SK-N-SH (cell line): ENCODE measurements around the gene CLDN10. TPM values are rescaled to one million over a fixed set of nuclear protein-coding genes. Genes with fewer than 3 reads are reported as not detected.
A peak's percentile ranks its signal among the peaks of the same experiment; 100 is the strongest.
"Not testable (repeated sequence)": the region's sequence is repeated elsewhere in the genome, so short reads cannot be mapped to it uniquely, and the experiment has no call there.

Experiments
- CTCF ChIA-PET: fragments of 300-600, 350-600 bp; formaldehyde crosslinking; extraction: SDS; loops from one replicate; lab custom pipeline; 2021; lab: Yijun Ruan, JAX
- POLR2A ChIA-PET: fragments of 350-600 bp; sonication (Branson Sonifier 250); formaldehyde crosslinking; extraction: SDS; loops from one replicate; lab custom pipeline; 2020; ENCODE audit warnings: antibody characterized with exemption, inconsistent platforms; lab: Yijun Ruan, JAX
- DNase-seq: peaks from one replicate; pipeline ENCODE4 v3.0.0; 2012
- H2AFZ ChIP-seq: fragments of 200-600 bp; sonication (generic); 2 replicates; pipeline ENCODE4 v1.8.1; 2016; ENCODE audit warnings: antibody characterized with exemption, mild to moderate bottlenecking, low read depth
- H3F3A ChIP-seq: fragments of 200-600 bp; sonication (generic); replicated peaks from 2 replicates; pipeline ENCODE3; 2016; ENCODE audit warnings: antibody characterized with exemption, mild to moderate bottlenecking; ENCODE audit not compliant: insufficient read depth
- H3K27ac ChIP-seq, 2 experiments: fragments of 200-500 bp in 1 of 2; fragments of 200-600 bp in 1 of 2; sonication (Bioruptor generic) in 1 of 2; sonication (generic), shearing (Covaris generic) in 1 of 2; 2 replicates each; pipeline versions ENCODE4 v1.5.1 to v1.6.1; 2014 to 2016; ENCODE audit warnings: low read depth in 2 of 2, inconsistent platforms in 1 of 2, low read length in 1 of 2, mild to moderate bottlenecking in 1 of 2, mixed read lengths in 1 of 2
- H3K27me3 ChIP-seq: fragments of 200-600 bp; sonication (generic), shearing (Covaris generic); 2 replicates; pipeline ENCODE4 v1.6.1; 2016; ENCODE audit warnings: mixed run types; ENCODE audit not compliant: insufficient read depth
- H3K36me3 ChIP-seq, 2 experiments: fragments of 200-500 bp in 1 of 2; fragments of 200-600 bp in 1 of 2; sonication (Bioruptor generic) in 1 of 2; sonication (generic) in 1 of 2; replicated peaks in 1 of 2; 2 replicates each; pipeline versions ENCODE3 to v1.5.1; 2014 to 2016; ENCODE audit warnings: low read length in 1 of 2, mild to moderate bottlenecking in 1 of 2; ENCODE audit not compliant: insufficient read depth in 2 of 2, control insufficient read depth in 1 of 2
- H3K4me1 ChIP-seq, 2 experiments: fragments of 200-500 bp in 1 of 2; fragments of 200-600 bp in 1 of 2; sonication (Bioruptor generic) in 1 of 2; sonication (generic), shearing (Covaris generic) in 1 of 2; 2 replicates each; pipeline versions ENCODE4 v1.5.1 to v1.6.1; 2014 to 2016; ENCODE audit warnings: low read depth in 1 of 2, low read length in 1 of 2, mixed run types in 1 of 2; ENCODE audit not compliant: insufficient read depth in 2 of 2, control insufficient read depth in 1 of 2
- H3K4me2 ChIP-seq: fragments of 200-600 bp; sonication (generic), shearing (Covaris generic); 2 replicates; pipeline ENCODE4 v1.6.1; 2017; ENCODE audit warnings: mixed run types
- H3K4me3 ChIP-seq, 2 experiments: fragments of 200-500 bp in 1 of 2; fragments of 200-600 bp in 1 of 2; sonication (Bioruptor generic) in 1 of 2; sonication (generic), shearing (Covaris generic) in 1 of 2; 2 replicates each; pipeline versions ENCODE4 v1.5.1 to v1.8.1; 2014 to 2016; ENCODE audit warnings: low read depth in 2 of 2, inconsistent platforms in 1 of 2, low read length in 1 of 2, mild to moderate bottlenecking in 1 of 2, mixed read lengths in 1 of 2, moderate library complexity in 1 of 2
- H3K79me2 ChIP-seq: fragments of 200-600 bp; sonication (generic); 2 replicates; pipeline ENCODE4 v1.8.1; 2017; ENCODE audit warnings: mild to moderate bottlenecking; ENCODE audit not compliant: insufficient read depth
- H3K9ac ChIP-seq: fragments of 200-600 bp; sonication (generic); 2 replicates; pipeline ENCODE4 v1.6.1; 2017; ENCODE audit warnings: mixed run types
- H3K9me2 ChIP-seq: fragments of 200-600 bp; sonication (generic); 2 replicates; pipeline ENCODE4 v1.6.1; 2017; ENCODE audit warnings: mixed run types
- H3K9me3 ChIP-seq: fragments of 200-600 bp; sonication (generic); 2 replicates; pipeline ENCODE4 v1.6.1; 2017; ENCODE audit warnings: mixed run types, mild to moderate bottlenecking, moderate library complexity
- H4K20me1 ChIP-seq: fragments of 200-600 bp; sonication (generic); 2 replicates; pipeline ENCODE4 v1.6.1; 2017; ENCODE audit warnings: mild to moderate bottlenecking, mixed run types; ENCODE audit not compliant: insufficient read depth
- CTCF ChIP-seq: fragments of 200-600 bp; sonication (generic); IDR thresholded peaks from 2 replicates; pipeline ENCODE4 v1.6.1; 2017; ENCODE audit warnings: antibody characterized with exemption, mild to moderate bottlenecking, moderate library complexity
- FOXM1 ChIP-seq: IDR thresholded peaks from 2 replicates; pipeline ENCODE4 v1.4.0; 2012; ENCODE audit warnings: low read depth, mild to moderate bottlenecking
- POLR2AphosphoS5 ChIP-seq: IDR thresholded peaks from 2 replicates; pipeline ENCODE4 v1.6.1; 2012; ENCODE audit warnings: low read depth, low read length
- RAD21 ChIP-seq: IDR thresholded peaks from 2 replicates; pipeline ENCODE4 v1.6.1; 2012; ENCODE audit warnings: mild to moderate bottlenecking, low read length
- REST ChIP-seq: IDR thresholded peaks from 2 replicates; pipeline ENCODE4 v1.6.1; 2012; ENCODE audit warnings: mild to moderate bottlenecking, low read depth, low read length, moderate library complexity
- WGBS: methylation state at CpG from one replicate; pipeline ENCODE4 v1.1.6; 2017; ENCODE audit warnings: low lambda C conversion rate; 5-methylcytosine and 5-hydroxymethylcytosine counted together
- polyA plus RNA-seq, 3 experiments: library from polyadenylated mRNA; depleted of rRNA; stranded (reverse); fragments of >200 nt; gene quantifications; 2 replicates each; pipeline ENCODE4 v1.2.3, GENCODE V29; 2012
- TF ChIP-seq, protein P1 (sequence below): IDR thresholded peaks from 2 replicates; pipeline ENCODE4 v1.4.0; 2012; ENCODE audit warnings: low read depth, borderline replicate concordance

Gene CLDN10
- polyA plus RNA-seq, 1 of the 3 experiments (the other 2 are of a cell fraction) = 0.05 TPM

- TF ChIP-seq, protein P1, sequence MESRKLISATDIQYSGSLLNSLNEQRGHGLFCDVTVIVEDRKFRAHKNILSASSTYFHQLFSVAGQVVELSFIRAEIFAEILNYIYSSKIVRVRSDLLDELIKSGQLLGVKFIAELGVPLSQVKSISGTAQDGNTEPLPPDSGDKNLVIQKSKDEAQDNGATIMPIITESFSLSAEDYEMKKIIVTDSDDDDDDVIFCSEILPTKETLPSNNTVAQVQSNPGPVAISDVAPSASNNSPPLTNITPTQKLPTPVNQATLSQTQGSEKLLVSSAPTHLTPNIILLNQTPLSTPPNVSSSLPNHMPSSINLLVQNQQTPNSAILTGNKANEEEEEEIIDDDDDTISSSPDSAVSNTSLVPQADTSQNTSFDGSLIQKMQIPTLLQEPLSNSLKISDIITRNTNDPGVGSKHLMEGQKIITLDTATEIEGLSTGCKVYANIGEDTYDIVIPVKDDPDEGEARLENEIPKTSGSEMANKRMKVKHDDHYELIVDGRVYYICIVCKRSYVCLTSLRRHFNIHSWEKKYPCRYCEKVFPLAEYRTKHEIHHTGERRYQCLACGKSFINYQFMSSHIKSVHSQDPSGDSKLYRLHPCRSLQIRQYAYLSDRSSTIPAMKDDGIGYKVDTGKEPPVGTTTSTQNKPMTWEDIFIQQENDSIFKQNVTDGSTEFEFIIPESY = no peak
- TF ChIP-seq CTCF (peak; percentile 43), RAD21 (peak; percentile 18; the same call in 1 of the 2 replicates)
- H3K4me2 ChIP-seq = no peak overlapping the region
- no peaks in the 10 kb centered on the region for H3K4me1 ChIP-seq
- ChIA-PET POLR2A (no interaction called here), CTCF (interaction anchor here (1.0 to 2.7 kb wide), 7 partner anchors 10 to 270 kb away, joined by 3 to 14 read pairs (median 3); no protein-coding TSS in a partner anchor)
- no peaks in the 10 kb centered on the region for H3K27me3 ChIP-seq
- H3K27ac ChIP-seq = no peak overlapping the region
- no peak overlapping the region for H2AFZ ChIP-seq
- no peaks in the 10 kb centered on the region for H3K9me3 ChIP-seq
- no peaks in the 10 kb centered on the region for H4K20me1 ChIP-seq
- DNase-seq = no peak
- no peaks in the 10 kb centered on the region for H3K79me2 ChIP-seq
- no peak overlapping the region for H3K4me3 ChIP-seq
- H3K9ac ChIP-seq = no peak overlapping the region
- H3K36me3 ChIP-seq = no peaks in the 10 kb centered on the region
- WGBS = 62% methylated on average over 3 of the region's 3 CpGs
- H3K9me2 ChIP-seq = no peaks in the 10 kb centered on the region
- peaks cover 5% of the 10 kb centered on the region for H3F3A ChIP-seq
These were observed 11.6 kb downstream of the CLDN10 start for GRCh38 chr13:95564091-95564490.

DNA sequence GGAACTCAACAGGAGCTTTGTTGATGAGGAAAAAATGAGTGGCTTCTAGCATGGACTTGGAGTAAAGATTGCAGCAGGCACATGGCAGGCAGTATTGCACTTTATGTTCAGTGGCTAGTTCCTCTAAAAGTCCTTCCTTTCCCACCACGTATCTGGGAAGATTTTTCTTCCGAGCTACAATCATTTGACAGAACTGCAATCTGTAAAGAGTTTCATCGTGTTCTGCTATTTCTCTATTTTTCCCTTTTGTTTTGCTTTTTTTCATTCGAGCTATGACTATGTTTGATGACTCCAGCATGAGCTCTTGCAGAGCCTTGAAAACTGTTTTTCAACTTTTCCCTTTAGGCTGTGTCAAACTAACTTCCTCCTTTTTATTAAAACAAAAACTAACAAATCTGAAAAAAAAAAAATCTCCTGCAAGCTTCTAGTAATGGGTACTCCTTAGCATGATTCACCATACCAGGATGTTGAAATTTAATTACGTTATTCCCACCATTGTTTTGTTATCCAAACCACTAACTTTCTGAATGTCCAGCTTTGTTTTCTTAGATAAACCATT lies 12.3 kb downstream of the CLDN10 start:
- TF ChIP-seq POLR2AphosphoS5 (no peak), FOXM1 (no peak), REST (no peak)
- Histone ChIP-seq H3K9me3 (no peaks in the 10 kb centered on the region), H3K4me2 (no peak overlapping the region), H3F3A (peaks cover 5% of the 10 kb centered on the region), H3K27me3 (no peaks in the 10 kb centered on the region), H2AFZ (no peak overlapping the region), H3K9me2 (no peaks in the 10 kb centered on the region), H3K36me3 (no peaks in the 10 kb centered on the region), H4K20me1 (no peaks in the 10 kb centered on the region), H3K4me1 (no peaks in the 10 kb centered on the region), H3K9ac (no peak overlapping the region), H3K79me2 (no peaks in the 10 kb centered on the region), H3K27ac (no peak overlapping the region), H3K4me3 (no peak overlapping the region)
- WGBS = 45% methylated on average over 5 of the region's 5 CpGs
- DNase-seq = no peak
- POLR2A ChIA-PET = no interaction called here
- CTCF ChIA-PET = interaction anchor here (0.5 to 2.7 kb wide), 6 partner anchors 10 to 270 kb away, joined by 3 to 14 read pairs (median 4); no protein-coding TSS in a partner anchor

DNA sequence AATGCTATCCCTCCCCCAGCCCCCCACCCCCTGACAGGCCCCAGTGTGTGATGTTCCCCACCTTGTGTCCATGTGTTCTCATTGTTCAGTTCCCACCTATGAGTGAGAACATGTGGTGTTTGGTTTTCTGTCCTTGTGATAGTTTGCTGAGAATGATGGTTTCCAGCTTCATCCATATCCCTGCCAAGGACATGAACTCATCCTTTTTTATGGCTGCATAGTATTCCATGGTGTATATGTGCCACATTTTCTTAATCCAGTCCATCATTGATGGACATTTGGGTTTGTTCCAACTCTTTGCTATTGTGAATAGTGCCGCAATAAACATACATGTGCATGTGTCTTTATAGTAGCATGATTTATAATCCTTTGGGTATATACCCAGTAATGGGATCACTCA lies 13.2 kb downstream of the CLDN10 start:
- H3K4me1 ChIP-seq, H3K36me3 ChIP-seq, DNase-seq, H3F3A ChIP-seq, H2AFZ ChIP-seq, H3K27ac ChIP-seq, H3K4me2 ChIP-seq, POLR2A ChIA-PET, H4K20me1 ChIP-seq, H3K9me3 ChIP-seq, H3K9me2 ChIP-seq, H3K79me2 ChIP-seq, H3K9ac ChIP-seq, H3K4me3 ChIP-seq, H3K27me3 ChIP-seq: not testable (repeated sequence)
- 53% methylated on average over 1 of the region's 1 CpG for whole genome bisulfite sequencing
- CTCF ChIA-PET = interaction anchor here (2.7 kb wide), 1 partner anchor 29 kb away, joined by 14 read pairs; no protein-coding TSS in a partner anchor
